PC-9 (cell line): ENCODE data around the gene CEACAM18. TPM values are rescaled to one million over a fixed set of nuclear protein-coding genes. Genes with fewer than 3 reads are reported as not detected.

ENCODE experiments used
- BruUV-seq: library from RNA; stranded (reverse); fragments of 400-500 nt; replicated peaks from 2 replicates; lab custom pipeline; 2021; lab: Mats Ljungman, UMichigan
- CTCF ChIA-PET: fragments of 300-600 bp; sonication (Branson Sonifier 250); formaldehyde crosslinking; loops from one replicate; lab custom pipeline; 2022; ENCODE audit warnings: antibody characterized with exemption; lab: Charles Lee
- POLR2A ChIA-PET: fragments of 300-600 bp; sonication (Branson Sonifier 250); formaldehyde crosslinking; loops from one replicate; lab custom pipeline; 2022; ENCODE audit warnings: antibody characterized with exemption; ENCODE audit not compliant: unreplicated experiment; lab: Charles Lee
- DNase-seq, 2 experiments: peaks; one replicate each; pipeline versions ENCODE4 v3.0.0 to v3.0.0-alpha.2; 2015 to 2022; ENCODE audit warnings: mixed read lengths in 1 of 2
- H2AFZ ChIP-seq: fragments of 200-600 bp; sonication (generic); 2 replicates; pipeline ENCODE4 v1.8.1; 2017; ENCODE audit warnings: antibody characterized with exemption
- H3F3A ChIP-seq: fragments of 200-600 bp; sonication (generic); 2 replicates; pipeline ENCODE4 v1.8.1; 2017; ENCODE audit warnings: antibody characterized with exemption, mild to moderate bottlenecking, low read depth; ENCODE audit not compliant: insufficient read depth
- H3K27ac ChIP-seq: fragments of 200-600 bp; sonication (generic); 2 replicates; pipeline ENCODE4 v1.6.1; 2016; ENCODE audit warnings: mixed run types
- H3K27me3 ChIP-seq: fragments of 200-600 bp; sonication (generic); 2 replicates; pipeline ENCODE4 v1.6.1; 2016; ENCODE audit warnings: low read depth, mixed run types; ENCODE audit not compliant: insufficient read depth
- H3K36me3 ChIP-seq: fragments of 200-600 bp; sonication (generic); 2 replicates; pipeline ENCODE4 v1.6.1; 2016; ENCODE audit warnings: low read depth, mixed run types
- H3K4me1 ChIP-seq: fragments of 200-600 bp; sonication (generic); replicated peaks from 2 replicates; pipeline ENCODE4 v1.6.1; 2016; ENCODE audit warnings: mixed run types; ENCODE audit not compliant: insufficient read depth
- H3K4me2 ChIP-seq: fragments of 200-600 bp; sonication (generic); 2 replicates; pipeline ENCODE4 v1.6.1; 2017; ENCODE audit warnings: mixed run types
- H3K4me3 ChIP-seq: fragments of 200-600 bp; sonication (generic); 2 replicates; pipeline ENCODE4 v1.6.1; 2016; ENCODE audit warnings: mixed run types
- H3K79me2 ChIP-seq: fragments of 200-600 bp; sonication (generic); 2 replicates; pipeline ENCODE4 v1.6.1; 2017; ENCODE audit warnings: low read depth, mixed run types
- H3K9me2 ChIP-seq: fragments of 200-600 bp; sonication (generic); 2 replicates; pipeline ENCODE4 v1.8.1; 2017; ENCODE audit warnings: mild to moderate bottlenecking; ENCODE audit not compliant: insufficient read depth
- H3K9me3 ChIP-seq: fragments of 200-600 bp; sonication (generic); 2 replicates; pipeline ENCODE4 v1.8.1; 2016; ENCODE audit warnings: low read depth; ENCODE audit not compliant: insufficient read depth
- H4K20me1 ChIP-seq: fragments of 200-600 bp; sonication (generic); 2 replicates; pipeline ENCODE4 v1.8.1; 2017; ENCODE audit not compliant: insufficient read depth
- EZH2 ChIP-seq: fragments of 200-600 bp; sonication (generic); IDR thresholded peaks from 2 replicates; pipeline ENCODE4 v1.8.0; 2017; ENCODE audit warnings: antibody characterized with exemption, low read depth
- intact Hi-C: fragments of 100-400 bp; cut with micrococcal nuclease; formaldehyde crosslinking; loops from one replicate; pipeline ENCODE4 v1.10.0; 2022; ENCODE audit not compliant: unreplicated experiment
- total RNA-seq: library from RNA; stranded (reverse); gene quantifications from 2 replicates; pipeline ENCODE4 v1.2.3, GENCODE V29; 2021
- TF ChIP-seq, protein P1 (sequence below): fragments of 200-600 bp; sonication (generic); conservative IDR thresholded peaks from 2 replicates; pipeline ENCODE4 v1.6.1; 2017; ENCODE audit warnings: mixed run types, antibody characterized with exemption, mild to moderate bottlenecking, moderate library complexity

CEACAM18 gene
- total RNA-seq, 1 experiment from 2014 or later: not detected

DNA sequence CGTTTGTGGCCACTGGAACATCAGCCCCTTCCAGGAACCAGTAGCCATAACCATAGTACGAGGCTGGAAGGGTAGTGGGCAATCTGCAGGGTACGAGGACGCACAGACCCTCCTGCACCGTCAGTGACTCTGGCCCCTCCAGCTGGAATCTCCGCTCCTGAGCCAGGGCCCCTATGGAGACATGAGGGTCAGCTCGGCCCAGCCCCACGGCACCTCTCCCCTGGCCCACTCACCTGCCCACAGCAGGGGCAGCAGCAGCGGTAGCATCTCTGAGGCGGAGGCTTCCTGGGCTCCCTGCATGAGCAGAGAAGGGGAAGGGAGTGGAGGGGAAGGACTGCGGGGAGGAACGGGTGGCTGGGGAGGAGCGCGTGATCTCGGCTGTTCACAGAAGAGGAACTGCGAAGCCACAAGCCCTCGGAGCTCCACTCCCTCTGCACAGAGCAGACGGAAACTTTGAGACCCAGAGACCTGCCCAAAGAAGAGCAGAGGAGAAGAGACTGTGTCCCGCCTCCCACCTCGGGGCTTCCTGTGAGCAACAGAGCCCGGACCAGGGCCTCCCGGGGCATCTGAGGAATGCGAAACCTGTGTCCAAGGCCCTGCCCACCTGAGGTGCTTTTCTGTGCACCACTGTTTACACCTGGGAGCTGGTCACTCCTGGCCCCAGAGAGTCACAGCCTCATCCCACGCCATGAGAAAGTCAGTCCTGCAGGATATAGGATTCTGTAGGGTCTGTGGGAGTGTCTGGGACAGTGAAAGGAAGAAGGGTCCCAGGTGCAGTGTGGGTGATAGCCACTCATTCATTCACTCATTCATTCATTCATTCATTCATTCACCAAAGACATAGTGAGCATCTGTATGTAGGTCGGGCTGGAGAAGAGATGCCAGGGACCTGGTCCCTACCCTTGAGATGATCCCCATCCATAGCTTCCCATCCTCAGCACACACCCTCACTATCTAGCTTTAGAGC is 53.3 kb downstream of the CEACAM18 start, which contains the start of gene SIGLEC6:
SIGLEC6 (minus strand) TSS at position 322 of the 967 bp plus-strand sequence; CDS start at position 300, 22 bp downstream.
- H3K27me3 ChIP-seq: peaks cover 86% of the 10 kb centered on the region
- ChIA-PET CTCF (interaction anchor here (0.7 kb wide), 1 partner anchor 510 kb away, joined by 4 read pairs; no protein-coding TSS in a partner anchor), POLR2A (no interaction called here)
- no peaks in the 10 kb centered on the region for H3F3A ChIP-seq
- no peaks in the 10 kb centered on the region for H3K9me2 ChIP-seq
- no peaks in the 10 kb centered on the region for H3K79me2 ChIP-seq
- no peaks in the 10 kb centered on the region for H3K9me3 ChIP-seq
- no peak within 1 kb of the TSS for H3K4me3 ChIP-seq
- no peak for DNase-seq
- no TSS peak for BruUV-seq
- no peaks in the 10 kb centered on the region for H4K20me1 ChIP-seq
- no peak for TF ChIP-seq EZH2
- TF ChIP-seq, protein P1, sequence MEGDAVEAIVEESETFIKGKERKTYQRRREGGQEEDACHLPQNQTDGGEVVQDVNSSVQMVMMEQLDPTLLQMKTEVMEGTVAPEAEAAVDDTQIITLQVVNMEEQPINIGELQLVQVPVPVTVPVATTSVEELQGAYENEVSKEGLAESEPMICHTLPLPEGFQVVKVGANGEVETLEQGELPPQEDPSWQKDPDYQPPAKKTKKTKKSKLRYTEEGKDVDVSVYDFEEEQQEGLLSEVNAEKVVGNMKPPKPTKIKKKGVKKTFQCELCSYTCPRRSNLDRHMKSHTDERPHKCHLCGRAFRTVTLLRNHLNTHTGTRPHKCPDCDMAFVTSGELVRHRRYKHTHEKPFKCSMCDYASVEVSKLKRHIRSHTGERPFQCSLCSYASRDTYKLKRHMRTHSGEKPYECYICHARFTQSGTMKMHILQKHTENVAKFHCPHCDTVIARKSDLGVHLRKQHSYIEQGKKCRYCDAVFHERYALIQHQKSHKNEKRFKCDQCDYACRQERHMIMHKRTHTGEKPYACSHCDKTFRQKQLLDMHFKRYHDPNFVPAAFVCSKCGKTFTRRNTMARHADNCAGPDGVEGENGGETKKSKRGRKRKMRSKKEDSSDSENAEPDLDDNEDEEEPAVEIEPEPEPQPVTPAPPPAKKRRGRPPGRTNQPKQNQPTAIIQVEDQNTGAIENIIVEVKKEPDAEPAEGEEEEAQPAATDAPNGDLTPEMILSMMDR: no peak
- no peak within 1 kb of the TSS for H3K27ac ChIP-seq
- intact Hi-C loops: no loop called here
- H2AFZ ChIP-seq: no peak within 1 kb of the TSS
- H3K36me3 ChIP-seq: no peaks in the 10 kb centered on the region
- no peak within 1 kb of the TSS for H3K4me2 ChIP-seq
- H3K4me1 ChIP-seq: no peaks in the 10 kb centered on the region

DNA sequence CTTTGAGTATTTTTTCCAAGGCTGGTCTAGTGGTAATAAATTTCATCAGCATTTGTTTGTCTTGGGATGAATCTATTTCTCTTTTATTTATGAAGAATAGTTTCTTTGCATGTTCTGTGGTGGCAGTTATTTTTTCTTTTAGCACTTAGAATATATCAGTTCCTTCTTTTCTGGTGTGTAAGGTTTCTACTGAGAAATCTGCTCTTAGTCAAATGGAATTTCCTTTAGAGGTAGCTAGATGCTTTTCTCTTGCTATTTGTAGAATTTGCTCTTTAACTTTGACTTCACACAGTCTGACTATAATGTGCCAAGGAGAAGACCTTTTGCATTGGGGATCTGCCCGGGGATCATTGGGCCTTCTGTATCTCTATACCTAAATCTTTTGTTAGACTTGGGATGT is 57.2 kb downstream of the CEACAM18 start:
- Histone ChIP-seq H3K79me2 (no peaks in the 10 kb centered on the region), H3K4me1 (no peaks in the 10 kb centered on the region), H2AFZ (no peak overlapping the region), H3F3A (no peaks in the 10 kb centered on the region), H3K27me3 (peaks cover 80% of the 10 kb centered on the region), H3K4me2 (no peak overlapping the region), H3K9me2 (no peaks in the 10 kb centered on the region), H3K27ac (no peak overlapping the region), H3K36me3 (no peaks in the 10 kb centered on the region), H3K4me3 (no peak overlapping the region), H3K9me3 (no peaks in the 10 kb centered on the region), H4K20me1 (no peaks in the 10 kb centered on the region)
- no peak for DNase-seq
- ChIA-PET POLR2A (no interaction called here), CTCF (no interaction called here)
- intact Hi-C loops: no loop called here
- BruUV-seq: no TSS peak
- TF ChIP-seq EZH2: no peak
- TF ChIP-seq, protein P1: no peak

DNA sequence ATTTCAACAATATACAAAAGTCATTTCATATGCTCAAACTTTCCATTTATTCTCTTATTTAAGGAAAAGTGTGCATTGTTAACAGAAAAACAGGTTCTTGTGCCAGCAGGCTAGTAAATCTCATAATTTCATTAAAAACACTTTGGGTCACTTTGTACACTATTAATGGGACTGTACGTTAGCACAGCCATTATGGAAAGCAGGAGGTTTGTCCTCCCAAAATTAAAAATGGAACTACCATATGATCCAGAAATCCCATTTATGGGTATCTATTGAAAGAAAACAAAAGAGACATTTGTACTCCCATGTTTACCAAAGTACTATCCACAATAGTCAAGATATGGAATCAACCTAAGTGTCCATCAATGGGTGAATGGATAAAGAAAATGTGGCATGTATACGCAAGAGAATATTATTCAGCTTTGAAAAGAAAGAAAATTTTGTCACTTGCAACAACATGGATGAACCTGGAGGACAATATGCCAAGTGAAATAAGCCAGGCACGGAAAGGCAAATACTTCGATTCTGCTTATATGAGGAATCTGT is 61.6 kb downstream of the CEACAM18 start:
- POLR2A ChIA-PET: no interaction called here
- Histone ChIP-seq H2AFZ (no peak overlapping the region), H3K27ac (no peak overlapping the region), H3K9me3 (no peaks in the 10 kb centered on the region), H3K27me3 (peaks cover 88% of the 10 kb centered on the region), H3F3A (no peaks in the 10 kb centered on the region), H3K4me2 (no peak overlapping the region), H3K36me3 (no peaks in the 10 kb centered on the region), H3K4me1 (no peaks in the 10 kb centered on the region), H3K79me2 (no peaks in the 10 kb centered on the region), H4K20me1 (no peaks in the 10 kb centered on the region), H3K4me3 (no peak overlapping the region), H3K9me2 (no peaks in the 10 kb centered on the region)
- TF ChIP-seq, protein P1: no peak
- TF ChIP-seq EZH2: no peak
- no TSS peak for BruUV-seq
- intact Hi-C loops: no loop called here
- CTCF ChIA-PET: no interaction called here
- no peak for DNase-seq

Other genes with a start within 250 kb of the CEACAM18 start
- not detected in 2 replicates for gene SIGLECL1, start 227.5 kb upstream of the CEACAM18 start, total RNA-seq
- not detected in 2 replicates for gene IGLON5, start 166.9 kb upstream of the CEACAM18 start, total RNA-seq
- 2.3 and 2.8 TPM in 2 replicates for gene VSIG10L, start 136.4 kb upstream of the CEACAM18 start, total RNA-seq
- gene ETFB, start 112.2 kb upstream of the CEACAM18 start, total RNA-seq: 204 and 252 TPM in 2 replicates
- gene CLDND2, start 109.5 kb upstream of the CEACAM18 start, total RNA-seq: 1.5 and 4.5 TPM in 2 replicates
- not detected in 2 replicates for gene NKG7, start 105.9 kb upstream of the CEACAM18 start, total RNA-seq
- not detected in 2 replicates for gene LIM2, start 90.6 kb upstream of the CEACAM18 start, total RNA-seq
- 0.48 and 0.90 TPM in 2 replicates for gene C19orf84, start 87.9 kb upstream of the CEACAM18 start, total RNA-seq
- not detected in 2 replicates for gene SIGLEC10, start 60.9 kb upstream of the CEACAM18 start, total RNA-seq
- gene SIGLEC8, start 20.1 kb upstream of the CEACAM18 start, total RNA-seq: not detected in 2 replicates
- not detected in 2 replicates for gene SIGLEC12, start 23.3 kb downstream of the CEACAM18 start, total RNA-seq
- gene SIGLEC6, start 53.1 kb downstream of the CEACAM18 start, total RNA-seq: not detected in 2 replicates
- 11.7 and 12.5 TPM in 2 replicates for gene ZNF175, start 92.7 kb downstream of the CEACAM18 start, total RNA-seq
- not detected in 2 replicates for gene SIGLEC5, start 151.9 kb downstream of the CEACAM18 start, total RNA-seq
- gene SIGLEC14, start 168.3 kb downstream of the CEACAM18 start, total RNA-seq: not detected in 2 replicates
- 29.5 and 40.5 TPM in 2 replicates for gene SPACA6, start 214.8 kb downstream of the CEACAM18 start, total RNA-seq
- not detected in 2 replicates for gene HAS1, start 245.5 kb downstream of the CEACAM18 start, total RNA-seq